ENCODE data around the gene GBE1. TPM values are rescaled to one million over a fixed set of nuclear protein-coding genes. Genes with fewer than 3 reads are reported as not detected.

GBE1 gene
- total RNA-seq, 1 donor from 2014 or later, result 10.9 TPM

DNA sequence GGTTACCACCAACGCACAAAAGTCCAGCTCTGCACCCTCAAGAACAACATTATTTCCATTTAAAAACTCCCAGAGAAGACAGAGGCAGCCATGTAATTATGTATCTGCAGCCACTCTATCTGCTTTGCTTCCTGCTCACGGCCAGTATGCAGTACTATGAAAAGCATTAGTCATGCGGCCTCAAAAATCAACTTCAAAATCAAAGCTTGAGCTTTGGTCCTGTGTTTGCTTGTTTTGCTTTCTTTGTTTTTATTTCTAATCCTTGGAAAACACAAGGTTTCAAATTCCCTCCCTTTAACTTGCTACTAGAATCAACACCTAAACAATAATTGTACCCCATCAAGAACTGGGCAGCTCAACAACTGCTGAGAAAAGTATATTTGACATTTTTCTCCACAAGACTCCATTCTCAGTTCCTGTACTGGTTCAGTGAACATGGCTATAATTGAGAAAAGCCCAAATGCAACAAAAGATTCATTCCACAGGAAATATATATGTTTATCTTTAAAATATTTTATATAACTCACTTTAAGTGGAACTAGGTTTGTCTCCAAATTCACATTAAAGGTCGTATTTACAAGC, 37.6 kb downstream of the GBE1 start:
- Mint-ChIP-seq H3K4me1 (ENCODE audit: low read depth) (peaks cover 12% of the 10 kb centered on the region), H3K27me3 (no peaks in the 10 kb centered on the region), H3K9me3 (ENCODE audit: low read depth) (no peaks in the 10 kb centered on the region), H3K27ac (peak overlapping the region; percentile 82), H3K4me3 (ENCODE audit: low read depth) (no peak overlapping the region), H3K36me3 (ENCODE audit: insufficient read depth) (no peaks in the 10 kb centered on the region)
- TF ChIP-seq, protein P1, sequence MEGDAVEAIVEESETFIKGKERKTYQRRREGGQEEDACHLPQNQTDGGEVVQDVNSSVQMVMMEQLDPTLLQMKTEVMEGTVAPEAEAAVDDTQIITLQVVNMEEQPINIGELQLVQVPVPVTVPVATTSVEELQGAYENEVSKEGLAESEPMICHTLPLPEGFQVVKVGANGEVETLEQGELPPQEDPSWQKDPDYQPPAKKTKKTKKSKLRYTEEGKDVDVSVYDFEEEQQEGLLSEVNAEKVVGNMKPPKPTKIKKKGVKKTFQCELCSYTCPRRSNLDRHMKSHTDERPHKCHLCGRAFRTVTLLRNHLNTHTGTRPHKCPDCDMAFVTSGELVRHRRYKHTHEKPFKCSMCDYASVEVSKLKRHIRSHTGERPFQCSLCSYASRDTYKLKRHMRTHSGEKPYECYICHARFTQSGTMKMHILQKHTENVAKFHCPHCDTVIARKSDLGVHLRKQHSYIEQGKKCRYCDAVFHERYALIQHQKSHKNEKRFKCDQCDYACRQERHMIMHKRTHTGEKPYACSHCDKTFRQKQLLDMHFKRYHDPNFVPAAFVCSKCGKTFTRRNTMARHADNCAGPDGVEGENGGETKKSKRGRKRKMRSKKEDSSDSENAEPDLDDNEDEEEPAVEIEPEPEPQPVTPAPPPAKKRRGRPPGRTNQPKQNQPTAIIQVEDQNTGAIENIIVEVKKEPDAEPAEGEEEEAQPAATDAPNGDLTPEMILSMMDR (IDR thresholded peaks at IDR 0.05; ENCODE audit: unreplicated experiment), result no peak
- no peak for DNase-seq (ENCODE audit: low spot score, unreplicated experiment)

DNA sequence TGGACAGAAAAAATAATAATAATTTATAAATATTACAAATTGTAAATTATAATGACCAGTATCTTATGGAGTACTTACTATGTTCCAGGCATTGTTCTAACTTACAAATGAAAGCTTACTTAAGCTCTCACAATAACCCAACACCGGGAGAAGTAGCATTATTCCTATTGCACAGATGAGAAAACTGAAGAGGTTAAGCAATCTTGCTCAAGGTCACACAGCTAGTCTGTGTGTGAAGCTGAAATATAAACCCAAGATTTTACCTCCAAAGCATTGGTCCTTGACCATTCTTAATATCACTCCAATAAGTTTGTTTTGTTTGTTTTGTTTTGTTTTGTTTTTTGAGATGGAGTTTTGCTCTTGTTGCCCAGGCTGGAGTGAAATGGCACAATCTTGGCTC, 43.1 kb downstream of the GBE1 start:
- H3K36me3 Mint-ChIP-seq (ENCODE audit: insufficient read depth), result no peaks in the 10 kb centered on the region
- no peak overlapping the region for H3K27ac Mint-ChIP-seq
- no peaks in the 10 kb centered on the region for H3K27me3 Mint-ChIP-seq

GRCh38 chr3:81716870-81717509, 44.5 kb downstream of the GBE1 start:
- TF ChIP-seq, protein P1 (IDR thresholded peaks at IDR 0.05; ENCODE audit: unreplicated experiment), result no peak
- Mint-ChIP-seq H3K4me1 (ENCODE audit: low read depth) (peaks cover 8% of the 10 kb centered on the region), H3K27me3 (no peaks in the 10 kb centered on the region), H3K9me3 (ENCODE audit: low read depth) (no peaks in the 10 kb centered on the region), H3K4me3 (ENCODE audit: low read depth) (no peak overlapping the region), H3K36me3 (ENCODE audit: insufficient read depth) (no peaks in the 10 kb centered on the region), H3K27ac (peak overlapping the region; percentile 68)
- no peak for DNase-seq (ENCODE audit: low spot score, unreplicated experiment)

More for the DNA sequence above, 43.1 kb downstream of the GBE1 start:
- H3K9me3 Mint-ChIP-seq (ENCODE audit: low read depth), result no peaks in the 10 kb centered on the region
- no peak for DNase-seq (ENCODE audit: low spot score, unreplicated experiment)
- TF ChIP-seq, protein P1 (IDR thresholded peaks at IDR 0.05; ENCODE audit: unreplicated experiment), result no peak
- no peak overlapping the region for H3K4me3 Mint-ChIP-seq (ENCODE audit: low read depth)
- peaks cover 8% of the 10 kb centered on the region for H3K4me1 Mint-ChIP-seq (ENCODE audit: low read depth)

DNA sequence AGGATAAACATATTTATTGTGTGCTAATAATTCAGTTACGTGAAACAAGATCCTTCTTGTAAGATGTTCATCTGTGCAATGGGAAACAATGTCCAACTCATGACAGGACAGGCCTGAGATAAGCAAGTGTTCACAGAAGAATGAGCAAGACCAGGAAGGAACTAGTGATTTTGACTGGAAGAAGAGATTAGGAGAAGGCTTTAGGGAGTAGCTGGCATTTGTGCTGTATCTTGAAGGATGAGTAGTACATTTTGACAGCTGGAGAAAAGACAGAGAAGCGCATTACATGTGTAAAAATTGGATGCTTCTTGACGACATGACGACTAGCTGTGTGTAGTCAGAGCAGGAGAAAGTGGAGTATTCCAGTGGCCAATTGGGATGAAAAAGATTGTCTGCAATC, 48.4 kb downstream of the GBE1 start:
- H3K4me3 Mint-ChIP-seq (ENCODE audit: low read depth), result no peak overlapping the region
- DNase-seq (ENCODE audit: low spot score, unreplicated experiment), result no peak

DNA sequence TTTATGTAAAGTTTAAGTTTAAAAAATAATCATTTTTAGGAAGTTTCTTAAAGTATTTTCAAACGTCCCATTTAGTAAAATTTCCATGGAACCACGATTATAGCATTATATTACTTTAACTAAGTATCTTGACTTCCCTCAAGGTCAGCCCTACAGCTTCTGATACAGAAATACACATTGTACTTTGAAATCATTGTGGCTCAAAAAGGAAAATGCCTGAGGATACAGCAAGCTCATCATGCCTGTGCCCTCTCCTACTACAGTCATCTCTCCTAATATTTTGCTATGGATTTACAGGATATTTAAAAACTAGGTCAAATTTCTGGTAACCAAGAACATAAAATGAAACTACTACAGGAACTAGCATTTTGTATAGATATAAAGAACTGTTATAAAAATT, 51.8 kb downstream of the GBE1 start:
- Mint-ChIP-seq H3K9me3 (ENCODE audit: low read depth) (no peaks in the 10 kb centered on the region), H3K4me3 (ENCODE audit: low read depth) (no peak overlapping the region), H3K27ac (no peak overlapping the region), H3K4me1 (ENCODE audit: low read depth) (no peaks in the 10 kb centered on the region), H3K27me3 (no peaks in the 10 kb centered on the region), H3K36me3 (ENCODE audit: insufficient read depth) (no peaks in the 10 kb centered on the region)
- DNase-seq (ENCODE audit: low spot score, unreplicated experiment), result no peak
- TF ChIP-seq, protein P1 (IDR thresholded peaks at IDR 0.05; ENCODE audit: unreplicated experiment), result no peak

More for the DNA sequence above, 48.4 kb downstream of the GBE1 start:
- H3K4me1 Mint-ChIP-seq (ENCODE audit: low read depth), result peaks cover 8% of the 10 kb centered on the region
- H3K9me3 Mint-ChIP-seq (ENCODE audit: low read depth), result no peaks in the 10 kb centered on the region
- TF ChIP-seq, protein P1 (IDR thresholded peaks at IDR 0.05; ENCODE audit: unreplicated experiment), result no peak
- H3K27ac Mint-ChIP-seq, result no peak overlapping the region
- no peaks in the 10 kb centered on the region for H3K36me3 Mint-ChIP-seq (ENCODE audit: insufficient read depth)
- H3K27me3 Mint-ChIP-seq, result no peaks in the 10 kb centered on the region
